GM21526 (cell line): ENCODE measurements around the gene THTPA.

Experiments used
- ATAC-seq: cut with Tn5 transposase; IDR thresholded peaks from one replicate; pipeline ENCODE4 v1.9.1; 2021; ENCODE audit warnings: moderate library complexity; ENCODE audit not compliant: unreplicated experiment, low FRiP score

THTPA gene

GRCh38 chr14:23555882-23556699, at the start of gene THTPA:
Gene THTPA (plus strand): TSS chr14:23556271. CDS start chr14:23556758, 487 bp downstream.
- peak; percentile 72 for ATAC-seq

GRCh38 chr14:23512156-23512555, 43.9 kb upstream of the THTPA start:
- ATAC-seq: no peak

GRCh38 chr14:23513005-23513817, 42.9 kb upstream of the THTPA start:
- ATAC-seq: no peak

GRCh38 chr14:23513818-23514643, 42.0 kb upstream of the THTPA start:
- no peak for ATAC-seq

- ATAC-seq: no peak
Measured at GRCh38 chr14:23514644-23514957, 41.5 kb upstream of the THTPA start.

- no peak for ATAC-seq
Measured at GRCh38 chr14:23517650-23518326, 38.3 kb upstream of the THTPA start.

- ATAC-seq: no peak
Measured at GRCh38 chr14:23518709-23519108, 37.4 kb upstream of the THTPA start.

- ATAC-seq: no peak
Measured at GRCh38 chr14:23520899-23521533, 35.1 kb upstream of the THTPA start.

- ATAC-seq: no peak
Measured at GRCh38 chr14:23521785-23522640, 34.1 kb upstream of the THTPA start.

GRCh38 chr14:23522643-23523198, 33.4 kb upstream of the THTPA start:
- ATAC-seq: no peak

GRCh38 chr14:23523229-23524016, 32.6 kb upstream of the THTPA start:
- no peak for ATAC-seq

GRCh38 chr14:23524954-23525353, 31.1 kb upstream of the THTPA start:
- no peak for ATAC-seq

- no peak for ATAC-seq
Measured at GRCh38 chr14:23525611-23526010, 30.5 kb upstream of the THTPA start.

GRCh38 chr14:23528555-23528954, 27.5 kb upstream of the THTPA start:
- ATAC-seq: no peak

- no peak for ATAC-seq
Measured at GRCh38 chr14:23529016-23529415, 27.1 kb upstream of the THTPA start.

- ATAC-seq: no peak
Measured at GRCh38 chr14:23530375-23531055, 25.6 kb upstream of the THTPA start.

GRCh38 chr14:23531391-23531790, 24.7 kb upstream of the THTPA start:
- no peak for ATAC-seq
